DMS114 treated with DMSO at 0.1 percent for 48 hours (cell line): ENCODE results near the gene SLC11A2.

Experiments used
- DNase-seq: peaks from one replicate; lab custom pipeline; 2025; ENCODE audit not compliant: unreplicated experiment; lab: John Stamatoyannopoulos, UW

The SLC11A2 gene

GRCh38 chr12:51025836-51026638, at the start of gene SLC11A2:
SLC11A2 (minus strand) TSS chr12:51026384; CDS start chr12:51010728, 15,656 bp downstream.
- peak; percentile 91 for DNase-seq

GRCh38 chr12:51075390-51075789, 49.2 kb upstream of the SLC11A2 start:
- DNase-seq = no peak

- DNase-seq = no peak
Observed at GRCh38 chr12:51071663-51072062, 45.5 kb upstream of the SLC11A2 start.

GRCh38 chr12:51070004-51070403, 43.8 kb upstream of the SLC11A2 start:
- DNase-seq = no peak

GRCh38 chr12:51067771-51068170, 41.6 kb upstream of the SLC11A2 start:
- no peak for DNase-seq

- DNase-seq = no peak
Observed at GRCh38 chr12:51067229-51067628, 41.0 kb upstream of the SLC11A2 start.

GRCh38 chr12:51065530-51065929, 39.3 kb upstream of the SLC11A2 start:
- DNase-seq = no peak

- no peak for DNase-seq
Observed at GRCh38 chr12:51062631-51063397, 36.6 kb upstream of the SLC11A2 start.

GRCh38 chr12:51059086-51059485, 32.9 kb upstream of the SLC11A2 start:
- DNase-seq = no peak

GRCh38 chr12:51056242-51056641, 30.1 kb upstream of the SLC11A2 start:
- no peak for DNase-seq

GRCh38 chr12:51055060-51055459, 28.9 kb upstream of the SLC11A2 start:
- no peak for DNase-seq

- DNase-seq = no peak
Observed at GRCh38 chr12:51051787-51052186, 25.6 kb upstream of the SLC11A2 start.

GRCh38 chr12:51049525-51049924, 23.3 kb upstream of the SLC11A2 start:
- no peak for DNase-seq

- no peak for DNase-seq
Observed at GRCh38 chr12:51048661-51049251, 22.6 kb upstream of the SLC11A2 start.

GRCh38 chr12:51047655-51048540, 21.7 kb upstream of the SLC11A2 start, which contains the start of gene LETMD1:
LETMD1 (plus strand) TSS chr12:51048327; CDS start chr12:51048357, 30 bp downstream.
- DNase-seq = peak; percentile 99

GRCh38 chr12:51036279-51036678, 10.1 kb upstream of the SLC11A2 start:
- no peak for DNase-seq

GRCh38 chr12:51033457-51034089, 7.4 kb upstream of the SLC11A2 start:
- no peak for DNase-seq

- DNase-seq = no peak
Observed at GRCh38 chr12:51033048-51033447, 6.9 kb upstream of the SLC11A2 start.

GRCh38 chr12:51028813-51029150, 2.6 kb upstream of the SLC11A2 start:
- DNase-seq = no peak

- DNase-seq = peak; percentile 58
Observed at GRCh38 chr12:51028126-51028812, 2.1 kb upstream of the SLC11A2 start.
